ENCODE data around the gene S100A13. TPM values are rescaled to one million over a fixed set of nuclear protein-coding genes. Genes with fewer than 3 reads are reported as not detected.

Gene S100A13
- total and polyA plus RNA-seq, 10 of the 15 experiments (the other 5 are each of a cell fraction or from before 2014, with no cell fraction given) = 5.7 to 30.9 (median 9.1) TPM

DNA sequence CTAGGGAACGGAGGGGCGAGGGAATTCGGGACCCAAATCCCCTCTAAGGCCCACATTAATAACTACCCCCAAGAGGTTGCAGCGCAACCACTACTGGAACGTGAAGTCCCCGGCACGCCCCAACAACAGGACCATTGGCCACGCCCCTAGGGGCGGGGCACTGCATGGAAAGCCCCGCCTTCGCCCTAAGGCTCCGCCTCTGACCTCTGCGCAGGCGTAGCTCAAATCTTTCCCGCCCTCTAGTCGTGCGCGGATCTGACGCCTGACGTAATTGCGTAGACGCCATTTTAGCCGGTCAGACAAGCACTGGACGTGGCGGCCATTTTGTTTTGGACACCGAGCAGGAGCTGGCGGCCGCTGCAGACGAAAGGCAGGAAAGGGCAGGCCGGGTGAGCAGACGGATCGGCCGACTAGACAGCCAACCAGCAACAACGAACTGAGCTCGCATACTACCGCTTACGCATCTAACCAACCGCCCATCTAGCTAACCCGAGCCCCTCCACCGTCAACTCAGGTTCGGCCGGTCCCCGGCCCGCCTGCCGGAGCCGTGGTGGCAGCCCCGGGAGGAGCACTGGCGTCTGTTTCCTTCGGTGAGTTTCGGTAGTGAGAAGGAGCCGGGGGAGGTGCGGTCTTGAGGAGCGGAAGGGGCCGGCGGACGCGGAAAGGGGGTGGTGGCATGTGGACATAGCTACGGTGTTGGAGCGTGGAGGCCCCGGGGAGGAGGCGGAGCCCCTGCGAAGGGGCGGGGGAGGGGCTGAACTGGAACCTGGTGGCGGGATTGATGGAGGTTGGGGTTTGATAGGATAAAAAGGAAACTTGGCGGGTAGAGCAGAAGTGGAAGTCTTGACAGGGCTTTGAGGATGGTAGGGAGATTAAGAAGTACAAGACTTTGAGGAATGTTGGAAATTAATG is 6.7 kb upstream of the S100A13 start, which contains the start of gene CHTOP (continued):
- TF ChIP-seq, protein P1, sequence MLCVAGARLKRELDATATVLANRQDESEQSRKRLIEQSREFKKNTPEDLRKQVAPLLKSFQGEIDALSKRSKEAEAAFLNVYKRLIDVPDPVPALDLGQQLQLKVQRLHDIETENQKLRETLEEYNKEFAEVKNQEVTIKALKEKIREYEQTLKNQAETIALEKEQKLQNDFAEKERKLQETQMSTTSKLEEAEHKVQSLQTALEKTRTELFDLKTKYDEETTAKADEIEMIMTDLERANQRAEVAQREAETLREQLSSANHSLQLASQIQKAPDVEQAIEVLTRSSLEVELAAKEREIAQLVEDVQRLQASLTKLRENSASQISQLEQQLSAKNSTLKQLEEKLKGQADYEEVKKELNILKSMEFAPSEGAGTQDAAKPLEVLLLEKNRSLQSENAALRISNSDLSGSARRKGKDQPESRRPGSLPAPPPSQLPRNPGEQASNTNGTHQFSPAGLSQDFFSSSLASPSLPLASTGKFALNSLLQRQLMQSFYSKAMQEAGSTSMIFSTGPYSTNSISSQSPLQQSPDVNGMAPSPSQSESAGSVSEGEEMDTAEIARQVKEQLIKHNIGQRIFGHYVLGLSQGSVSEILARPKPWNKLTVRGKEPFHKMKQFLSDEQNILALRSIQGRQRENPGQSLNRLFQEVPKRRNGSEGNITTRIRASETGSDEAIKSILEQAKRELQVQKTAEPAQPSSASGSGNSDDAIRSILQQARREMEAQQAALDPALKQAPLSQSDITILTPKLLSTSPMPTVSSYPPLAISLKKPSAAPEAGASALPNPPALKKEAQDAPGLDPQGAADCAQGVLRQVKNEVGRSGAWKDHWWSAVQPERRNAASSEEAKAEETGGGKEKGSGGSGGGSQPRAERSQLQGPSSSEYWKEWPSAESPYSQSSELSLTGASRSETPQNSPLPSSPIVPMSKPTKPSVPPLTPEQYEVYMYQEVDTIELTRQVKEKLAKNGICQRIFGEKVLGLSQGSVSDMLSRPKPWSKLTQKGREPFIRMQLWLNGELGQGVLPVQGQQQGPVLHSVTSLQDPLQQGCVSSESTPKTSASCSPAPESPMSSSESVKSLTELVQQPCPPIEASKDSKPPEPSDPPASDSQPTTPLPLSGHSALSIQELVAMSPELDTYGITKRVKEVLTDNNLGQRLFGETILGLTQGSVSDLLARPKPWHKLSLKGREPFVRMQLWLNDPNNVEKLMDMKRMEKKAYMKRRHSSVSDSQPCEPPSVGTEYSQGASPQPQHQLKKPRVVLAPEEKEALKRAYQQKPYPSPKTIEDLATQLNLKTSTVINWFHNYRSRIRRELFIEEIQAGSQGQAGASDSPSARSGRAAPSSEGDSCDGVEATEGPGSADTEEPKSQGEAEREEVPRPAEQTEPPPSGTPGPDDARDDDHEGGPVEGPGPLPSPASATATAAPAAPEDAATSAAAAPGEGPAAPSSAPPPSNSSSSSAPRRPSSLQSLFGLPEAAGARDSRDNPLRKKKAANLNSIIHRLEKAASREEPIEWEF (IDR thresholded peaks at IDR 0.05; ENCODE audit: insufficient replicate concordance, low read depth, low read length) = no peak
- TF ChIP-seq MTA3 (IDR thresholded peaks at IDR 0.05; ENCODE audit: borderline replicate concordance, low read length) (no peak; the same call in 1 of the 2 replicates), EGR1 (IDR thresholded peaks at IDR 0.05; ENCODE audit: borderline replicate concordance in 1 of 2, low read depth in 2 of 2, low read length in 2 of 2) (peak; percentile 52 to 92; a peak in 2 of 3 replicates)
